VCaP (cell line): ENCODE measurements around the gene DNAJC5.

ENCODE experiments used
- H3K27ac ChIP-seq: fragments of 450-650 bp; 2 replicates; pipeline ENCODE4 v1.5.1; 2017
- TF ChIP-seq, protein P1 (sequence below): fragments of 450-650 bp; conservative IDR thresholded peaks from 2 replicates; pipeline ENCODE4 v1.5.1; 2017; ENCODE audit warnings: mild to moderate bottlenecking, moderate library complexity

DNAJC5 gene

DNA sequence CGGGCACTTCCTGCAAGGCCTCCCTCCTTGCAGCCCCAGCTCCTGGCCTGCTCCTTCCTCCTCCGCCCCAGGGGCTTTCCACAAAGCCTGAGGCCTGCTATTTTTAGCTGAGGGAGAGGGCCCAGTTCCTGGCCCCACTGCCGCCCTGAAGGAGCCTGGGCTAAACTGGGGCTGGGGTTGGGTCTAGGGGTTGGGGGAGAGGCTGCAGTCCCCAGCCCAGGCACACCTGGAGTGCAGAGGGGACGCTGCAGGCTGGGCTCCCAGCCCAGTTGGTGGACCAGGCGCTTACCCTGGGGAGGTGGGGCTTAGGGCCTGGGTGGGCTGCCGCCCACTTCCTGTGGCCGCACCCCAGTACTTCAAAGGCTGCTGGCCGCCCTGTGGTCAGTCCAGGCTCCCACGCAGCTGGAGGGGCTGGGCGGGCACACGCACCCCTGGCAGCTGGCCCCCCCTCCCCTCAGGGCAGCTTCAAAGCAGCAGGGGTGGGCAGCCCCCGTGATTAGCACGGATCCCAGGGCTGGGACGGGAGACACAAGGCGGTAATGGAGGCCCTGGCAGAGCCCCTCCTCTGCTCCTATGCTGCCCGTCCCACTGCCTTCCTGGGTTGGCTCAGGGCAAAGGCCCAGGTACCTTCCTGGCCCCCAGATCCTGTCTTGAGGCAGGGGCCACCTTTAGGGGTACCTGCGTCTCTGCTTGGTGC, 40.7 kb upstream of the DNAJC5 start:
- no peak overlapping the region for H3K27ac ChIP-seq
- TF ChIP-seq, protein P1, sequence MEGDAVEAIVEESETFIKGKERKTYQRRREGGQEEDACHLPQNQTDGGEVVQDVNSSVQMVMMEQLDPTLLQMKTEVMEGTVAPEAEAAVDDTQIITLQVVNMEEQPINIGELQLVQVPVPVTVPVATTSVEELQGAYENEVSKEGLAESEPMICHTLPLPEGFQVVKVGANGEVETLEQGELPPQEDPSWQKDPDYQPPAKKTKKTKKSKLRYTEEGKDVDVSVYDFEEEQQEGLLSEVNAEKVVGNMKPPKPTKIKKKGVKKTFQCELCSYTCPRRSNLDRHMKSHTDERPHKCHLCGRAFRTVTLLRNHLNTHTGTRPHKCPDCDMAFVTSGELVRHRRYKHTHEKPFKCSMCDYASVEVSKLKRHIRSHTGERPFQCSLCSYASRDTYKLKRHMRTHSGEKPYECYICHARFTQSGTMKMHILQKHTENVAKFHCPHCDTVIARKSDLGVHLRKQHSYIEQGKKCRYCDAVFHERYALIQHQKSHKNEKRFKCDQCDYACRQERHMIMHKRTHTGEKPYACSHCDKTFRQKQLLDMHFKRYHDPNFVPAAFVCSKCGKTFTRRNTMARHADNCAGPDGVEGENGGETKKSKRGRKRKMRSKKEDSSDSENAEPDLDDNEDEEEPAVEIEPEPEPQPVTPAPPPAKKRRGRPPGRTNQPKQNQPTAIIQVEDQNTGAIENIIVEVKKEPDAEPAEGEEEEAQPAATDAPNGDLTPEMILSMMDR, result no peak

DNA sequence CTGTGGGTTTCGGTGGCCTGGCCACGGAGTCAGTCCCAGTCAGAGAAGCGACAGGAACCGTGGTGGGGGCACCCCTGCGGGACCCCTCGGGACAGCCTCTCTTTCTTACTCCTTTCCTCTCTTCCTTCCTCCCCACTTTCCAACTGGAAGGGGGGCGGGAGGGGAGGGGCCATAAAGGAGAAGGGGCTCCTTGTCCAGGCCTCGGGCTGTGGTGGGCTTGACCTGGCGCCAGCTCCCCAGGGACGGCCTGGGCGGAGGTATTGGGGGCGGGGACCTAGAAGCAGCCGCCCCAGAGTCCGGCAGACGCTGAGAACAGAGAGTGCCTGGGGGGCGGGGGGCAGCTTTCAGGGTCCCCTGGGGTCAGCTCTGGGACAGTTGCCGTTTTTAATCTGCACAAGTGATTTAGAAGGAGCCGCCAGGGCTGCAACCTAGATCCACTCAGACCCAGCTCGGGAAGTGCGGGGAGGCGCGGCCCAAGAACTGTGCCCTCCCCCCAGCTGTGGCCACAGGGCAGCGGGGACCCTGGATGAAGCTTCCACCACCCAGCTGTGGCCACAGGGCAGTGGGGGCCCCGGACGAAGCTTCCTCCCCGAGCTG, 40.1 kb upstream of the DNAJC5 start:
- TF ChIP-seq, protein P1, result no peak
- no peak overlapping the region for H3K27ac ChIP-seq

DNA sequence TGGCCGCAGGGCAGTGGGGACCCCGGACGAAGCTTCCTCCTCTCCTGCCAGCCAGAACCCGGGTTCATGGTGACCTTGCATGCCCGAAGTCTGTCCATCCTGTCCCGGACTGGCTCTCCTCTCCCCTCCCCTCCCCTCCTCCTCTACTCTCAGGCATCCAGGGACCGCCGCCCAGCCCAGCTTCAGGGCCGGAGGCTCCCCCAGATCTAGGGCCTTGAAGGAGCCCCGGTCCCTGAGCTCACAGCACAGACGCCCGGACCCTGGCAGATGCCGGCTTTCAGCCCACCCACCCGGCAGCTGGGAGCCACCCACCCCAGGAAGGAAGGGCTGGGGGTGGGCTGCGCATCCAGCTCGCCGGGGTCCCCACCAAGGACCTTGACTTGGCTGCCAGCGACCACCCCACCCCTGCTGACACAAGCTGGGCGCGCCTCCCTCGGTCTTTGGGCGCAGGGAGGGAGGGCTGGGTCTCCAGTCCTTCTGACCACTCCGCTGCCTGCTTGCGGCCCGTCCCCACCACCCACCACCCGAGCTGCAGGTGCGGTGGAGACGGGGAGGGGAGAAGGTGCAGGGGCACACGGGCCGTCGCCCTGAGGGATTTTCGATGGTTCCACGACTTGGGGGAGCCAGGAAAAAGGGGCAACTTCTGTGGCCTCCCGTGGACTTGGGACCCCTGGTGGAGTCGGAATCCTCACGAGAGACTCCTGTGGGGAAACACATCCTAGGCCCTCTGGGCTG, 39.4 kb upstream of the DNAJC5 start:
- TF ChIP-seq, protein P1, result no peak
- no peak overlapping the region for H3K27ac ChIP-seq

DNA sequence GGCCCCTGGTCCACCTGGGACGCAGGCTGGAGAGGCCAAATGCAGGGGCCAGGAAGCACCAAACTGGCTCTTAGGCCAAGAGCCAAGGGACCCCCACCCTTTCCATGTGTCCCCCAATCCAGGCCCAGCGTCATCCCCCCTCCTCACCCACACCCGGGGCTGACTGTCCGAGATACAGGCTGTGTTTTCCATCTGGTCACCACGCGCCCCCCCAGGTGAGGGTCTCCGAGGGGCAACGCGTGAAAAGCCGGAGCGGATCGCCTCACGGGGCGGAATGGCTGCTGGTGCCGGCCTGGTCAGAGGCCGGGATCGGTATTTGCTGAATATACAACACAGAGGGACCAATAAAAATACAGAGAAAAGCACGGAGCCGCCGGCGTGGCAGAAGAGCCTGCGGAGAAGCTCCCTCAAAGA, 38.8 kb upstream of the DNAJC5 start:
- TF ChIP-seq, protein P1, result no peak
- no peak overlapping the region for H3K27ac ChIP-seq

DNA sequence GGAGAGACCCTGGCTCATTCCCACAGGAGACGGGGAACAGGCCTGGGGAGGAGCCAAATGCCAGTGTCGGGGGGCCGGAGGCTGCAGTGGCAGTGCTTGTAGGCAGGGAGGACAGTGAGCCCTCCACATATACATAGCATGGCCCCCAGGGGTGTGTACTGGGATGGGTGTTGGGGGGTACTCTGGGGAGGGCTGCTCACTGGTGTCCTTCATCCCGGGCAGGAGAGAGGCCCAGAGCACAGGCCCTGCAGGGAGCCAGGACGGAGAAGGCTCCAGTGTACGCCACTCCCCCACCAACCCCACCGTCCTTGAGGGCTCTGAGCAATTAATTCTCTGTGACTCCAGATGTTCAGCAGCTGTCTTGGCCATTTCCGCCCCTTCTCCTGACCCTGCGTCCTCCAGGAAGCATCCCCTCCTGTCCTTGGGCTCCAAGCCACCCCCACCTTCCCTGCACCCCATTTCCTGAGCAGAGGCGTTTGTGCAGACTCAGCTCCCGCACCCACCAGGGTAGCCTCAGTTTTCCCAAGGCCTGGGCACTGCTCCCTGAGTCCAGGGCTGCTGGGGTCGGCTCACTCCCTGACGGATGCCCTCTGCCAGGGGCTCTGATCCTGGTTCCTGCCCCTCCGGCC, 37.0 kb upstream of the DNAJC5 start:
- no peak overlapping the region for H3K27ac ChIP-seq

DNA sequence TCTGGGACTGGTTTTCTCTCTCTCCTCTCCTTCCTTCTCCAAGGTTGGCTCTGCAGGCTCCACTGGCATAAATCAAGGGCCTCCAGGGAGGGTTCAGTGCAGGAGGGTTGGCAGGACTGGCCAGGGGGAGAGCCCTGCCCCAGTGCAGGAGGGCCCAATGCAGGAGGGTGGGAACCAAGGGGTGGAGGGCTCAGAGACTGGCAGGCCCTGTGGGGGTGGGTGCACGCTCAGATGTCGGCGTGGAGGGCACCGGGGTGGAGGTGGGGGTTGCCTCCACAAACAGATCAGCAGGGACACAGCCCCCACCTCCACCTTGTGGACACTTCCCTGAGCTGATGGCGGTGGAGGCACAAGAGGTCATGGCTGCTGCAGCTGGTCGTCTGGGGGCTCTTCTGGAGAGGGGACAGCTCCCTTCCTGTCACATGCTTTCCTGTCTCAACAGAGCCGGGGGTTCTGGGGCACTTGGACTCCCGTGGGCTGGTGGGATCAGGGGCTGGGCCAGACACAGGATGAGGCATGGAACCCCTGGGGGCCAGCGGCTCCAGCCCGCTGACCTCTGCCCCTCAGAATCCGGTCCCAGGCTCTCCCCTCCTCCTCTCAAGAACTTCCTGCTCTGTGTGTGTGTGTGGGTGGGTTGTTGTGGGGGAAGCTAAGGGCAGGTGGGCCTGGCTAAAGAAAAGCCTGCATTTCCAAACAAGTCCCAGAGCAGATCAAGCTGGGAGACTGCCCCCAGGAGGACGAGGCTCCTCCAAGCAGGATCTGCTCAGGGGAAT, 36.3 kb upstream of the DNAJC5 start:
- no peak overlapping the region for H3K27ac ChIP-seq
- TF ChIP-seq, protein P1, result peak; percentile 26

More for the DNA sequence above, 37.0 kb upstream of the DNAJC5 start:
- TF ChIP-seq, protein P1, result no peak
